HepG2 (cell line): Measurements from ENCODE around the gene GTF2H4. TPM values are rescaled to one million over a fixed set of nuclear protein-coding genes. Genes with fewer than 3 reads are reported as not detected.

Experiments
- CSRNP1 ChIP-seq: sonication (generic); formaldehyde crosslinking; IDR thresholded peaks from 2 replicates; pipeline ENCODE4 v1.8.1; 2023; ENCODE audit warnings: mild to moderate bottlenecking, missing genetic modification reagents
- FOXO4 ChIP-seq: sonication (generic); formaldehyde crosslinking; conservative IDR thresholded peaks from 2 replicates; pipeline ENCODE4 v1.8.1; 2023; ENCODE audit warnings: missing genetic modification reagents
- GABPA ChIP-seq, 2 experiments: IDR thresholded peaks; 2 replicates each; pipeline ENCODE4 v1.6.1; 2011 to 2016; ENCODE audit warnings: low read depth in 2 of 2, low read length in 1 of 2, missing biosample characterization in 1 of 2, missing genetic modification characterization in 1 of 2
- HBP1 ChIP-seq: IDR thresholded peaks from 2 replicates; pipeline ENCODE4 v1.6.1; 2016; ENCODE audit warnings: low read depth, control low read depth
- ISL2 ChIP-seq: sonication (generic); formaldehyde crosslinking; IDR thresholded peaks from 2 replicates; pipeline ENCODE4 v1.5.0; 2020; ENCODE audit warnings: missing genetic modification reagents
- KAT7 ChIP-seq: IDR thresholded peaks from 2 replicates; pipeline ENCODE4 v1.6.1; 2018; ENCODE audit warnings: borderline replicate concordance, missing compliant biosample characterization
- NFE2 ChIP-seq: sonication (generic); formaldehyde crosslinking; IDR thresholded peaks from 2 replicates; pipeline ENCODE4 v1.4.0; 2020; ENCODE audit warnings: missing genetic modification reagents
- PHF20 ChIP-seq: sonication (generic); formaldehyde crosslinking; IDR thresholded peaks from 2 replicates; pipeline ENCODE4 v1.5.0; 2020; ENCODE audit warnings: mild to moderate bottlenecking, missing genetic modification reagents
- SP4 ChIP-seq: sonication (generic); formaldehyde crosslinking; IDR thresholded peaks from 2 replicates; pipeline ENCODE4 v1.8.1; 2023; ENCODE audit warnings: mild to moderate bottlenecking, missing genetic modification reagents
- THYN1 ChIP-seq: sonication (generic); formaldehyde crosslinking; IDR thresholded peaks from 2 replicates; pipeline ENCODE4 v1.8.1; 2023; ENCODE audit warnings: low read depth, mild to moderate bottlenecking, moderate library complexity, missing genetic modification reagents, borderline replicate concordance
- ZFYVE20 ChIP-seq: sonication (generic); formaldehyde crosslinking; IDR thresholded peaks from 2 replicates; pipeline ENCODE4 v1.8.0; 2023; ENCODE audit warnings: low read depth, mild to moderate bottlenecking, moderate library complexity, missing genetic modification reagents, borderline replicate concordance
- ZNF446 ChIP-seq: sonication (generic); formaldehyde crosslinking; IDR thresholded peaks from 2 replicates; pipeline ENCODE4 v1.5.0; 2020; ENCODE audit warnings: mild to moderate bottlenecking, missing genetic modification reagents
- ZNF451 ChIP-seq: sonication (generic); formaldehyde crosslinking; IDR thresholded peaks from 2 replicates; pipeline ENCODE4 v1.5.0; 2020; ENCODE audit warnings: mild to moderate bottlenecking, missing genetic modification reagents
- ZNF710 ChIP-seq: sonication (generic); formaldehyde crosslinking; IDR thresholded peaks from 2 replicates; pipeline ENCODE4 v1.5.0; 2020; ENCODE audit warnings: mild to moderate bottlenecking, missing genetic modification reagents, borderline replicate concordance
- ZNF83 ChIP-seq: sonication (generic); formaldehyde crosslinking; IDR thresholded peaks from 2 replicates; pipeline ENCODE4 v1.4.0; 2020; ENCODE audit warnings: missing genetic modification reagents, mild to moderate bottlenecking, borderline replicate concordance
- polyA plus RNA-seq, 8 experiments: library from polyadenylated mRNA; depleted of rRNA in 3 of 8; stranded (reverse) in 7 of 8; unstranded in 1 of 8; fragments of >200 nt; fragmentation: Illumina TruSeq in 4 of 8; extraction: Trizol in 4 of 8; gene quantifications; 2 replicates each; pipeline versions ENCODE4 v1.2.1 to v1.2.3, GENCODE V29; 2011 to 2016; ENCODE audit warnings: low read depth in 4 of 8, missing spikeins in 1 of 8, mixed read lengths in 1 of 8; ENCODE audit not compliant: insufficient read depth in 1 of 8
- total RNA-seq, 5 experiments: library from RNA; depleted of rRNA; stranded (reverse); fragments of >200 nt; fragmentation: Illumina TruSeq; extraction: Trizol; gene quantifications; 2 replicates each; pipeline ENCODE4 v1.2.3, GENCODE V29; 2016; ENCODE audit warnings: low read depth in 1 of 5

The GTF2H4 gene
- total and polyA plus RNA-seq, 2 of the 13 experiments (the other 11 are each of a cell fraction or from before 2014, with no cell fraction given) = 15.9 to 49.3 TPM

DNA sequence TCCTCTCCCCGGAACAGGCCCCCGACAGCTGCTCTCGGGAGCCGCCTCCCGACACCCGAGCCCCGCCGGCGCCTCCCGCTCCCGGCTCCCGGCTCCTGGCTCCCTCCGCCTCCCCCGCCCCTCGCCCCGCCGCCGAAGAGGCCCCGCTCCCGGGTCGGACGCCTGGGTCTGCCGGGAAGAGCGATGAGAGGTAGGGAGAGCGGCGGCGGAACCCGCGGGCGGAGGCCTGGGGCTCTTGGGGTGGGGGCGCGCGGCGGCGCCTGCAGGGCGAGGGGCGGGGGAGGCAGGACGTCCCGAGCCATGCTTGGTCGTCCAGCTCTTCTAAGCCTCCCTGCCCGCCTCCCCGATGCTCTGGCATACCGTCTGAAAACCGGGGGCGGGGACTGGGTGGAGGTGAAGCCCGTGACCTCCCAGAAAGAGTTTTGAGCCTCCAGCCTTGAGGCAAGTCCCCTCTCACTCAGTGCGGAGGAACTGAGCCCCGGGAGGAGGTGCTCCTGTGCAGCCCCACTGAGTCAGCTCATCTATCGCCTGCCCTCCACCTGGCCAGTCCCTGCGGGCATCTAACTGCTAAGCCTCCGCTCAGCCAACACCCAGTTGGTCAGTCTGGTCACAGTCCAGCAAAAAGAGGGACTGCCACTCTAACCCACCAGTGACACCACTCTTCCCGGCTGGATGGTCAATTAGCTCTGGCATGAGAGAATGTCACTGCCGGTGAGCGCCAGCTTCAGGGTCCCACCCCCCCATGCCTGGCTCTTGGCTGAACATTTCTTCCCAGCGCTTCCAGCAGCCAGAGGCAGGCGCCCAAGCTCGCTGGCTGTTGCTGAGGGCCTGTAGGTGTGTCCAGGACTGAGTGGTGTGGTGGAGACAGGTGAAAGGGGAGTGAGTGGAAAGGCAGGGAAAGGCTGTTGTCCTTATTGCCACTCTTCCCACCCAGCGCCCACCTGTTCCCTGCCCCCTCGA lies 23.2 kb upstream of the GTF2H4 start (continued):
- no peak for TF ChIP-seq ZNF83 (CRISPR knock-in tag)
- no peak for TF ChIP-seq NFE2
- no peak; the same call in 1 of the 2 replicates for TF ChIP-seq KAT7 (CRISPR knock-in tag)
- no peak; the same call in 1 of the 2 replicates for TF ChIP-seq ZNF451 (CRISPR knock-in tag)
- TF ChIP-seq HBP1 (CRISPR knock-in tag) = no peak
- no peak; the same call in 1 of the 2 replicates for TF ChIP-seq SP4
- no peak for TF ChIP-seq CSRNP1
- TF ChIP-seq THYN1 (CRISPR knock-in tag) = no peak
- TF ChIP-seq PHF20 (CRISPR knock-in tag) = 0 out of 2 replicates have a peak, but pooled peaks have one; percentile 13
- TF ChIP-seq ZNF710 = no peak
- TF ChIP-seq ZNF446 (CRISPR knock-in tag) = no peak
- no peak for TF ChIP-seq ZFYVE20 (CRISPR knock-in tag)
- TF ChIP-seq GABPA (IDR thresholded peaks at IDR 0.05; ENCODE audit: low read depth, low read length) = no peak
- TF ChIP-seq GABPA (CRISPR knock-in tag; IDR thresholded peaks at IDR 0.05; ENCODE audit: low read depth) = no peak
- no peak for TF ChIP-seq FOXO4
- no peak; the same call in 1 of the 2 replicates for TF ChIP-seq ISL2 (CRISPR knock-in tag)
